MG63 (cell line): Measurements from ENCODE around the gene FNDC5. TPM values are rescaled to one million over a fixed set of nuclear protein-coding genes. Genes with fewer than 3 reads are reported as not detected.

Experiments
- DNase-seq: peaks from one replicate; pipeline ENCODE4 v3.0.0-alpha.2; 2020
- H3K27me3 ChIP-seq: fragments of 250-450 bp; sonication (Bioruptor Pico); 2 replicates; pipeline ENCODE4 v1.5.1; 2020; ENCODE audit warnings: mild to moderate bottlenecking, moderate library complexity
- H3K36me3 ChIP-seq: fragments of 250-450 bp; sonication (Bioruptor Pico); 2 replicates; pipeline ENCODE4 v1.5.1; 2020; ENCODE audit warnings: mild to moderate bottlenecking, moderate library complexity
- H3K4me3 ChIP-seq: fragments of 250-450 bp; sonication (Bioruptor Pico); 2 replicates; pipeline ENCODE4 v1.5.1; 2020; ENCODE audit warnings: mild to moderate bottlenecking, moderate library complexity
- H3K9me3 ChIP-seq: fragments of 250-450 bp; sonication (Bioruptor Pico); 2 replicates; pipeline ENCODE4 v1.5.1; 2020; ENCODE audit warnings: mild to moderate bottlenecking, moderate library complexity
- total RNA-seq: library from RNA; depleted of rRNA; stranded (reverse); fragments of >200 nt; shearing (Covaris generic); gene quantifications from 2 replicates; pipeline ENCODE4 v1.2.3, GENCODE V29; 2014; ENCODE audit warnings: low replicate concordance

Gene FNDC5
- total RNA-seq, 1 experiment from 2014 or later = 0.23 TPM

DNA sequence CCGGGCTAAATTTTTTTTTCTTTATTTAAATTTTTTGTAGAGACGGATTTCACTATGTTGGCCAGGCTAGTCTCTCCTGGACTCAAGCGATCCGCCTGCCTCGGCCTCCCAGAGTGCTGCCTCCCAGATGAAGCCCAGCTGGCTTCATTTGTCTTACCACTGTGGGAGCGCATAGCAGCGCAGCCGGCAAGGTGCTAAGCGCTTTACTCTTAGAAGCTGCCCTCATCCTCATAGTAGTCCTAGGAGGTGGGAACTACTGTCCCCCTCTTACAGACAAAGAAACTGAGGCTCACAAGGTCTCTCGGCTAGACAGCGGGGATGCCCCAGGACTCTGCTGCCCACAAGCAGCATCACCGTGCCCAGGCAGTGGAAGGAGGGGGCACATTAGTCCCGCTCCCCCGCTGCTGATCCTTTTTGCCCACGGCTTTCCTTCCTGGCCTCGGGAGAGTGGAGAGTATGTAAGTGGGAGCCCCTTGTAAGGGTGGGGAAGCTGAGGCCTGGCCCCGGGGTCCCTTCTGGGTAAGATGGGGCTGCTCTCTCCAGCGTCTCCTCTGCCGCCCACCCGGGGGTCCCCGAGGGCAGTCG is 29.8 kb upstream of the FNDC5 start:
- H3K36me3 ChIP-seq = no peaks in the 10 kb centered on the region
- DNase-seq = no peak
- no peaks in the 10 kb centered on the region for H3K9me3 ChIP-seq
- H3K4me3 ChIP-seq = peak overlapping the region; percentile 46
- H3K27me3 ChIP-seq = no peaks in the 10 kb centered on the region

GRCh38 chr1:32899586-32900296 is 29.0 kb upstream of the FNDC5 start:
- Histone ChIP-seq H3K27me3 (no peaks in the 10 kb centered on the region), H3K4me3 (no peak overlapping the region), H3K9me3 (no peaks in the 10 kb centered on the region), H3K36me3 (no peaks in the 10 kb centered on the region)
- no peak for DNase-seq

- no peaks in the 10 kb centered on the region for H3K36me3 ChIP-seq
- H3K4me3 ChIP-seq = no peak overlapping the region
- H3K27me3 ChIP-seq = no peaks in the 10 kb centered on the region
- no peaks in the 10 kb centered on the region for H3K9me3 ChIP-seq
- no peak for DNase-seq
These were observed 28.2 kb upstream of the FNDC5 start for GRCh38 chr1:32898958-32899357.

- no peak for DNase-seq
- H3K36me3 ChIP-seq = no peaks in the 10 kb centered on the region
These were observed 27.3 kb upstream of the FNDC5 start for GRCh38 chr1:32898056-32898455.

DNA sequence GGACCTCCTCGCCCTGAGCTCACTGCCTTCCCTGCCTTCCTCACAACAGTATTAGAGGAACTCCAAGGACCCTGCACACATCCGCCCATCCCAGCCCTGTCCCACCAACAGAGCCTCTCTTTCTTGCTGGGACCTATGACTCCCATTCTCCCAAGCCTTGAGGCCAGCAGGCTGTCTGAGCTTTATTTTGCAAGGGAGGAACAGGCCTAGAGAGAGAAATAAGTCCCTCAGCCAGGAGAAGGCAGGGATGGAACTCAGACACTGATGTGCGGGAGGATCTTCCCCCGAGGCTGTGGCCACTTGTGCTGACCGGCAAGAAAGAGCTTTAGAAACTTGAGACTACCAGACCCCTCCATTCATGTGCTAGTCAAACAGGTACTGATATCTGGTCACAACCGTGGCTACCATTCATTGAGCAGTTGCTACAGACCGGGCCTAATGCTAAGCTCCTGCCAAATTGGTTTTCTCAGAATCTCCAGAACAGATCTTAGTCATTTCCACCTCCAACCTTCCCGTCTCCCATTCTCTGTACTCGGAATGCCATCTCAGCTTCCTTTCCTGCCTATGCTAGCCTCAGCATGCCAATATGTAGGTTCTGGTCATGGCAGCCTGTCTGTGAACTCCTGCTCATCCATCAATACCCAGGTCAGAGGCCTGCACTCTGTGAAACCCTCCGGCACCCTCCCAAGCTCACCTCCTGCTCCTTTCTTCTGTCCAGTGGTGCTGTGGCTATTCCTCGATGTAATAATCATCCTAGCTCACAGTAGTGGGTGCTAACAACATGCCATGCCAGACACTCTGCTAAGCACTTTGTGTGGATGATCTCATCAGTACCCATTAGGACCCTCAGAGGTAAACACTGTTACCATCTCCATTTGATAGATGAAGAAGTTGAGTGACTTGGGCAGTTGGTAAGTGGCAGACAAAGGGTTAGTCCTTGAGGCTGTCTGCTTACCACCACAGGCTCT is 26.7 kb upstream of the FNDC5 start:
- no peaks in the 10 kb centered on the region for H3K36me3 ChIP-seq
- DNase-seq = no peak
- no peaks in the 10 kb centered on the region for H3K9me3 ChIP-seq
- no peak overlapping the region for H3K4me3 ChIP-seq
- no peaks in the 10 kb centered on the region for H3K27me3 ChIP-seq

More at GRCh38 chr1:32898056-32898455, 27.3 kb upstream of the FNDC5 start:
- Histone ChIP-seq H3K27me3 (no peaks in the 10 kb centered on the region), H3K9me3 (no peaks in the 10 kb centered on the region), H3K4me3 (no peak overlapping the region)

GRCh38 chr1:32896451-32896850 is 25.7 kb upstream of the FNDC5 start:
- Histone ChIP-seq H3K4me3 (no peak overlapping the region), H3K27me3 (no peaks in the 10 kb centered on the region), H3K9me3 (no peaks in the 10 kb centered on the region), H3K36me3 (no peaks in the 10 kb centered on the region)
- no peak for DNase-seq

GRCh38 chr1:32895325-32896215 is 24.9 kb upstream of the FNDC5 start:
- H3K36me3 ChIP-seq = no peaks in the 10 kb centered on the region
- no peaks in the 10 kb centered on the region for H3K27me3 ChIP-seq
- H3K4me3 ChIP-seq = no peak overlapping the region
- no peaks in the 10 kb centered on the region for H3K9me3 ChIP-seq
- DNase-seq = no peak

DNA sequence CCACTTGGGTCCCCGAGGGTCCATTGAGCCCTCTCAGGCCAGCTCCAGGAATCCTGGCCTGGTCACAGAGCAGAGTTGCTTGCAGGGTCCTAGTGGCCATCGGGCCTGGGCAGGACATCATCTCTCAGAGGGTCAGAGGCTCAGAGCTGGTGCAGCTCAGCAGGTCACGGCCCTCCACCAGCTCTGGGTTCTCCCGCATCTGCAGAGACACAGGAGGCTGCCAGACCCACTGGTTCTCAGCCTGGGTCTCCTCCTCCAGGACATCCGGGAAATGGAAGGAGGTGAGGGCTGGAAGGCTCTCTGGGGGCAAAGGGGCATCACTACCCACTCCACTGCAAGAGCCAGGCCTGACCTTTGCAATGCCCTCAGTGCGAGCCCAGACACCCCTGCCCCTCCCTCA is 24.0 kb upstream of the FNDC5 start:
- Histone ChIP-seq H3K4me3 (no peak overlapping the region), H3K9me3 (no peaks in the 10 kb centered on the region), H3K27me3 (no peaks in the 10 kb centered on the region), H3K36me3 (no peaks in the 10 kb centered on the region)
- DNase-seq = no peak

- no peaks in the 10 kb centered on the region for H3K36me3 ChIP-seq
- no peaks in the 10 kb centered on the region for H3K9me3 ChIP-seq
- no peak for DNase-seq
- no peaks in the 10 kb centered on the region for H3K27me3 ChIP-seq
- H3K4me3 ChIP-seq = no peak overlapping the region
These were observed 23.4 kb upstream of the FNDC5 start for GRCh38 chr1:32894019-32894600.

GRCh38 chr1:32893198-32894018 is 22.7 kb upstream of the FNDC5 start:
- peak; percentile 28 for DNase-seq

DNA sequence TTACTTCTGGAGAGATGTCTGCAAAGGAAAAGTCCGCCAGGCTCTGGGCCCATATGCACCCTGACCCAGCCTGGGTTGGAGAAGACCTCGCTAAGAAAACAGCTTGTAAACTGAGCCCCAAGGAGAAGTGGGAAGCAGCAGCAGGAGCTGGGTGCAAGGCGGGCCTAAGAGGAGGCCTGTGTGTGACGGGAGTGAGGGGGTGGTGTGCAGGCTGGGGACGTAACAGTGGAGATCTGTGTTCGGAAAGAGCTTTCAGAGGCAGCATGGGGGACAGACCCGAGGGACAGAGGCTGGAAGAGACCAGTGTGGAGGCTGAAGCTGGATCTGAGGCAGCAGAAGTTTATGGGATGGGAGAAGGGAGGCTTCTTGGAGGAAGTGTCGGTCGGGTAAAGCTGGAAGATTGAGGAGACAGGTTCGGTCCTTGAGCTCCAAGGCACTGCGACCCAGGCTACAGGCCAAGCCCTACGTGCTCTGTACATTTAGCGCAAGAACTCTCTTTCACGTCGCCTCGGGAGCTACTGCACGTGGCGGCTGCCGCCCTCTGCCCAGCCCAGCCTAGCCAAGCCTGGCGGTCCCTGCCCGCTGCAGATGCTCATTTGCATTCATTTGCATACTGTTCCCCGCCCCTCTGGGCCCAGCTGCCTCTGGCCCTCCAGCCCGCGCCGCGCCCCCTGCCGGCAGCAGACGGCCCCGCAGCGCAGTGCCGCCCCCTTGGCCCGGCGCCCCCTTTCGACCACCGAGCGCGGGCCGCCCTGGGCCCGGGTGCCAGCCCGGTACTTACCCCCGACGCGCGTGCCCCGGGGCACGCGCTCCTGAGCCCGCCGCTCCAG is 21.9 kb upstream of the FNDC5 start:
- no peaks in the 10 kb centered on the region for H3K9me3 ChIP-seq
- no peaks in the 10 kb centered on the region for H3K36me3 ChIP-seq
- no peaks in the 10 kb centered on the region; the same call in 1 of the 2 replicates for H3K27me3 ChIP-seq
- H3K4me3 ChIP-seq = no peak overlapping the region
- DNase-seq = no peak

More at GRCh38 chr1:32893198-32894018, 22.7 kb upstream of the FNDC5 start:
- Histone ChIP-seq H3K4me3 (peak overlapping the region; percentile 11; the same call in 1 of the 2 replicates), H3K9me3 (no peaks in the 10 kb centered on the region), H3K27me3 (no peaks in the 10 kb centered on the region), H3K36me3 (no peaks in the 10 kb centered on the region)

GRCh38 chr1:32891630-32892029 is 20.9 kb upstream of the FNDC5 start:
- Histone ChIP-seq H3K27me3 (peaks cover 6% of the 10 kb centered on the region; the same call in 1 of the 2 replicates), H3K9me3 (no peaks in the 10 kb centered on the region), H3K4me3 (no peak overlapping the region), H3K36me3 (no peaks in the 10 kb centered on the region)
- DNase-seq = no peak

- H3K9me3 ChIP-seq = no peaks in the 10 kb centered on the region
- H3K4me3 ChIP-seq = no peak overlapping the region
- H3K27me3 ChIP-seq = peaks cover 7% of the 10 kb centered on the region; the same call in 1 of the 2 replicates
- no peak for DNase-seq
- H3K36me3 ChIP-seq = no peaks in the 10 kb centered on the region
These were observed 20.5 kb upstream of the FNDC5 start for GRCh38 chr1:32891241-32891570.

GRCh38 chr1:32890516-32891240 is 20.0 kb upstream of the FNDC5 start:
- Histone ChIP-seq H3K4me3 (no peak overlapping the region), H3K9me3 (no peaks in the 10 kb centered on the region), H3K27me3 (peaks cover 7% of the 10 kb centered on the region; the same call in 1 of the 2 replicates), H3K36me3 (no peaks in the 10 kb centered on the region)
- no peak for DNase-seq
